HG02884 (cell line): ENCODE results near the gene SPATA46.
"Not testable (repeated sequence)": the region's sequence is repeated elsewhere in the genome, so short reads cannot be mapped to it uniquely, and the experiment has no call there.

Source experiments
- ATAC-seq: cut with Tn5 transposase; IDR thresholded peaks from one replicate; pipeline ENCODE4 v1.9.1; 2021; ENCODE audit warnings: mild to moderate bottlenecking, moderate library complexity; ENCODE audit not compliant: unreplicated experiment

SPATA46 gene

GRCh38 chr1:162376691-162377090 lies at the start of gene SPATA46:
Gene SPATA46, minus strand, starts transcription at chr1:162376854. Its CDS starts 64 bp downstream, at chr1:162376790.
- ATAC-seq, result no peak

- ATAC-seq, result no peak
Observed at GRCh38 chr1:162422662-162423375, 46.2 kb upstream of the SPATA46 start.

GRCh38 chr1:162421258-162422164 lies 44.9 kb upstream of the SPATA46 start:
- ATAC-seq, result no peak

DNA sequence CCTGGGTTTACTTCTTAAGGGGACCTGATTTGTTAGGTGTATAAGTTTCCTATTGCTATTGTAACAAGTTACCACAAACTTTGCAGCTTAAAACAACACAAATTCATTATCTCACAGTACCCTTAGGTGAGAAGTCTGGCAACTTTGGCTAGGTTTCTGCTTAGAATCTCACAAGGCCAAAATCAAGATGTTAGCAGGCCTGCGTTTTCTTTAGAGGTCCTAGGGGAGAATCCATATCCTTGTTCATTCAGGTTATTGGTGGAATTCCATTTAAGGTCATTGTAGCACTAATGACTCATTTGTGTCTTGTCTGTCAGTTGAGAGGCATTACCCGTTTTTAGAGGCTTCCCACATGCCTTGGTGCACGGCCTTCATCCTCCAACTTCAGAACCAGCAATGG lies 43.5 kb upstream of the SPATA46 start:
- no peak for ATAC-seq

- not testable (repeated sequence) for ATAC-seq
Observed at GRCh38 chr1:162419450-162419931, 42.8 kb upstream of the SPATA46 start.

GRCh38 chr1:162418584-162418983 lies 41.9 kb upstream of the SPATA46 start:
- ATAC-seq, result not testable (repeated sequence)

GRCh38 chr1:162417650-162418049 lies 41.0 kb upstream of the SPATA46 start:
- ATAC-seq, result no peak

DNA sequence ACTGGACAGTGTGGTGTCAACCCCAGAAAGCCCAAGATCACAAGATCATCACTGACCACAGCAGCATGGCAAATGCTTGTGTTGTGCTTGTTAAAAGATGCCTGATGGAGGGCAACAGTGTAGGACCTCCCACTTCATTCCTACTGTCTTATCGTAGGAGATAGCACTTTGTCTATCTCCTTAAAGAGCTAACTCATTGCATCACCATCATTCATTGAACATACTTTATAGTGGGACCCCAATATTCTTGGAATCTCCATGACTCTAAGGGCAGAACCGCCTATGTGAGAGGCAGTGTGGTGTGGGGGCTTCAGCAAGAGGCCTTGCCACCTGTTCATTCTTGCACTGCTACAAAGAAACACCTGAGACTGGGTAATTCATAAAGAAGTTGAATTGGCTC lies 40.3 kb upstream of the SPATA46 start:
- ATAC-seq, result no peak

GRCh38 chr1:162416215-162416614 lies 39.6 kb upstream of the SPATA46 start:
- ATAC-seq, result no peak

DNA sequence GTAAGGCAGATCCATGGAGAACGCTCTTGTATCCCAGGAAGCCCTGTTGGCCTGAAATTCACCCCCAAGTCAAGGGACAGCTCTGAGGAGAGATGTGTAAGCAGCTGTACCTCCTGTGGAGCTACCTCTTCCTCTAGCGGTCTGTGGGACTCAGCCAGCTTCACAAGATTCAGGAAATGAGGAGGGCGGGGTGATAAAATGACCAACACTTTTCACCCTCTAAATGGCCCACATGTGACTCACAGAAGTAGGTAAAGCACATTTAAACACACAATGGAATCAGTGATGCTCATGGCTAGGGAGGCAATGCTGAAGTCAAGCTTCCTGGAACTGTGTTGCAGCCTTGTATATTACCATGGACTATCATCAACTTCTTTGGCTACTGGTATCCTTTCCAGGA lies 35.3 kb upstream of the SPATA46 start, which contains the start of gene SH2D1B:
Gene SH2D1B, minus strand, starts transcription at position 135 of the 400 bp plus-strand sequence. Its CDS starts 120 bp downstream, at position 15.
- no peak for ATAC-seq

GRCh38 chr1:162407539-162407938 lies 30.9 kb upstream of the SPATA46 start:
- ATAC-seq, result no peak

GRCh38 chr1:162406811-162407210 lies 30.2 kb upstream of the SPATA46 start:
- no peak for ATAC-seq

- no peak for ATAC-seq
Observed at GRCh38 chr1:162405800-162406199, 29.1 kb upstream of the SPATA46 start.

- no peak for ATAC-seq
Observed at GRCh38 chr1:162404550-162405160, 28.0 kb upstream of the SPATA46 start.

DNA sequence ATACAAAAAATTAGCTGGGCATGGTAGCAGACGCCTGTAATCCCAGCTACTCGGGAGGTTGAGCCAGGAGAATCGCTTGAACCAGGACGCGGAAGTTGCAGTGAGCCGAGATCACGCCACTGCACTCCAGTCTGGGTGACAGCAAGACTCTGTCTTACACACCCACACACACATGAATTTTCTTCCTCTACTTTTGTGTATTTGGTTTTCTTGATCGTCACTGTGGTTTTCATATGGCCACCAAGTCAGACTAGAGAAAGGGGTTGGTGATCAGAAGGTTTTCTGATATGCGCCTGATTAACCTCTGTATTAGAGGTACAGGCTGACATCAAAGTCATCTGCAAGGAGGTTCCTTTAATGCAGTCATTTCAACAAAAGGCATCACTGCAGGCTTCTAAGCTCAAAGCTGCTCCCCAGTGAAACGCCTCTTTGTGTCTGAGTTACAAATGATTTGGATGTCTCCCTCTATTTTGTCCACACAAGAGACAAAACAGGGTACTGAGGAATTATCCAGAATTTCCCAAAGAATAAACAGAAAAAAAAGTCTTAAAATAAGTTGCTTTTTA lies 24.2 kb upstream of the SPATA46 start:
- ATAC-seq, result no peak

- no peak for ATAC-seq
Observed at GRCh38 chr1:162398999-162399580, 22.4 kb upstream of the SPATA46 start.

- no peak for ATAC-seq
Observed at GRCh38 chr1:162397943-162398560, 21.4 kb upstream of the SPATA46 start.

GRCh38 chr1:162397039-162397448 lies 20.4 kb upstream of the SPATA46 start:
- ATAC-seq, result no peak

- no peak for ATAC-seq
Observed at GRCh38 chr1:162396201-162396906, 19.7 kb upstream of the SPATA46 start.
